Trophoblast cell (in vitro differentiated cells and primary cell): Measurements from ENCODE around the gene ZFYVE28.

ENCODE experiments used
- DNase-seq, 2 donors: peaks; one replicate each; pipeline ENCODE4 v3.0.0-alpha.2; 2016
- H2AFZ ChIP-seq: 2 replicates; pipeline ENCODE4 v1.6.1; 2013; ENCODE audit warnings: low read length, moderate library complexity, mild to moderate bottlenecking; ENCODE audit not compliant: insufficient read depth, poor library complexity
- H2AK5ac ChIP-seq: 2 replicates; pipeline ENCODE4 v1.6.1; 2013; ENCODE audit warnings: mild to moderate bottlenecking, low read length
- H2BK120ac ChIP-seq: 2 replicates; pipeline ENCODE4 v1.6.1; 2013; ENCODE audit warnings: low read length, mild to moderate bottlenecking, moderate library complexity; ENCODE audit not compliant: insufficient read depth, poor library complexity
- H2BK12ac ChIP-seq: 2 replicates; pipeline ENCODE4 v1.6.1; 2013; ENCODE audit warnings: mild to moderate bottlenecking, low read length, moderate library complexity
- H2BK5ac ChIP-seq: 2 replicates; pipeline ENCODE4 v1.6.1; 2013; ENCODE audit warnings: low read length, low read depth, moderate library complexity, mild to moderate bottlenecking; ENCODE audit not compliant: poor library complexity
- H3K14ac ChIP-seq: 2 replicates; pipeline ENCODE4 v1.6.1; 2013; ENCODE audit warnings: mild to moderate bottlenecking, low read length
- H3K18ac ChIP-seq: 2 replicates; pipeline ENCODE4 v1.6.1; 2013; ENCODE audit warnings: mild to moderate bottlenecking, low read length
- H3K23ac ChIP-seq: 2 replicates; pipeline ENCODE4 v1.6.1; 2013; ENCODE audit warnings: low read length
- H3K27ac ChIP-seq: 2 replicates; pipeline ENCODE4 v1.5.1; 2013; ENCODE audit warnings: low read depth, mild to moderate bottlenecking, inconsistent platforms, low read length, moderate library complexity
- H3K27me3 ChIP-seq: 2 replicates; pipeline ENCODE4 v1.6.1; 2013; ENCODE audit warnings: inconsistent platforms, mild to moderate bottlenecking, low read length, moderate library complexity; ENCODE audit not compliant: insufficient read depth
- H3K36me3 ChIP-seq, 2 experiments: 1 replicate in 1 of 2; 2 replicates in 1 of 2; pipeline ENCODE4 v1.6.1; 2013; ENCODE audit warnings: low read length in 2 of 2, mild to moderate bottlenecking in 2 of 2, moderate library complexity in 1 of 2; ENCODE audit not compliant: insufficient read depth in 2 of 2, control insufficient read depth in 1 of 2
- H3K4ac ChIP-seq: 2 replicates; pipeline ENCODE4 v1.6.1; 2013; ENCODE audit warnings: low read depth, mild to moderate bottlenecking, low read length, moderate library complexity
- H3K4me1 ChIP-seq, 2 experiments: 1 replicate in 1 of 2; 2 replicates in 1 of 2; pipeline ENCODE4 v1.6.1; 2013; ENCODE audit warnings: low read length in 2 of 2, mild to moderate bottlenecking in 2 of 2, moderate library complexity in 1 of 2; ENCODE audit not compliant: insufficient read depth in 2 of 2, control insufficient read depth in 1 of 2
- H3K4me2 ChIP-seq: 2 replicates; pipeline ENCODE4 v1.6.1; 2013; ENCODE audit warnings: inconsistent platforms, mild to moderate bottlenecking, low read length, moderate library complexity
- H3K4me3 ChIP-seq: 2 replicates; pipeline ENCODE4 v1.5.1; 2013; ENCODE audit warnings: mild to moderate bottlenecking, low read depth, low read length, inconsistent platforms
- H3K79me1 ChIP-seq: one replicate; pipeline ENCODE4 v1.6.1; 2013; ENCODE audit warnings: low read length
- H3K79me2 ChIP-seq: 2 replicates; pipeline ENCODE4 v1.6.1; 2013; ENCODE audit warnings: low read length, mild to moderate bottlenecking; ENCODE audit not compliant: control insufficient read depth, insufficient read depth, poor library complexity
- H3K9ac ChIP-seq: 2 replicates; pipeline ENCODE4 v1.6.1; 2013; ENCODE audit warnings: mild to moderate bottlenecking, low read length
- H3K9me3 ChIP-seq: 2 replicates; pipeline ENCODE4 v1.6.1; 2013; ENCODE audit warnings: low read depth, mild to moderate bottlenecking, control low read depth, inconsistent platforms, low read length; ENCODE audit not compliant: insufficient read depth
- H4K12ac ChIP-seq: 2 replicates; pipeline ENCODE4 v1.6.1; 2013; ENCODE audit warnings: low read depth, mild to moderate bottlenecking, low read length, moderate library complexity
- H4K8ac ChIP-seq: 2 replicates; pipeline ENCODE4 v1.6.1; 2013; ENCODE audit warnings: low read depth, mild to moderate bottlenecking, low read length, moderate library complexity
- H4K91ac ChIP-seq: one replicate; pipeline ENCODE4 v1.6.1; 2013; ENCODE audit warnings: low read depth, mild to moderate bottlenecking, low read length, moderate library complexity
- WGBS: extraction: QIAGEN DNeasy Blood & Tissue Kit; methylation state at CpG from one replicate; pipeline ENCODE4 v1.1.7; 2013; ENCODE audit warnings: missing lambda C conversion rate; ENCODE audit not compliant: insufficient read length, insufficient coverage; ENCODE audit errors: extremely low coverage; 5-methylcytosine and 5-hydroxymethylcytosine counted together

The ZFYVE28 gene

GRCh38 chr4:2303121-2303685, 115.2 kb downstream of the ZFYVE28 start:
- Histone ChIP-seq H2BK5ac (no peak overlapping the region), H2AFZ (no peak overlapping the region), H3K4ac (no peak overlapping the region), H4K8ac (no peak overlapping the region), H3K27me3 (no peaks in the 10 kb centered on the region), H3K18ac (no peak overlapping the region), H3K23ac (no peak overlapping the region), H3K79me1 (no peaks in the 10 kb centered on the region), H3K4me2 (no peak overlapping the region), H3K9me3 (peaks cover 20% of the 10 kb centered on the region), H3K9ac (no peak overlapping the region), H3K14ac (no peak overlapping the region), H2AK5ac (no peak overlapping the region), H4K91ac (no peak overlapping the region), H3K79me2 (no peaks in the 10 kb centered on the region), H3K36me3 (no peaks in the 10 kb centered on the region), H2BK12ac (no peak overlapping the region), H3K4me3 (no peak overlapping the region), H2BK120ac (no peak overlapping the region), H3K4me1 (no peaks in the 10 kb centered on the region), H3K27ac (no peak overlapping the region), H4K12ac (no peak overlapping the region)
- no CpG with 5 or more reads among the region's 19 CpGs for WGBS
- DNase-seq, result no peak

DNA sequence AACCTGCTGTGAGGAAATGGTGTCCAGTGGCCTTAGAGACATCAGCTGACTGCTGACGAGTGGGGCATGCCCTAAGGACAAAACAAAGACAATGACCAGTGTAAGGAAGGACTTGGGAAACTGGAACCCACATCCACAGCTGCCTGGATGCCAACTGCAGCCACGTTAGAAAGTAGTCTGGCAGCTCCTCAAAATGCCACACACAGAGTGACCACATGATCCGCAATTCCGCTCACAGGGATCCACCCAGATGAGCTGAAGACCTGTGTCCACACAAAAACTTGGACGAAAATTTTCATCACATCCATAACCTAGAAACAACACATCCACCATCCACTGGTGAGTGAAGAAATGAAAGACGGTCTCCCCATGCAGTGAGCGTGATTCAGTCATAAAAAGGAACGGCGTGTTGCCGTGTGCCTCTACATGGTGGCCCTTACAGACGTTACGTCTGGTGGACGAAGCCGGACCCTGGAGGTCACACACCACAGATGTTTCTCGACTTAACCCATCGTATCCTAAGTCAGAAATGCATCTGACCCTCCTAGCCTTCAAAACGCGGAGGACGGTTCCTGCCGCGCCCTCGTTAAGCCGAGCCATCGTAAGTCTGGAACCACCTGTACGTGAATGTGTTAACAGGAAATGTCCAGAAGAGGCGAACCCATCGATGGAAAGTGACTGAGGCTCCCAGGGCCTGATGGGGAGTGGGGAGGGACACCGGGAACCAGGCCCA, 115.9 kb downstream of the ZFYVE28 start:
- H2AFZ ChIP-seq, result no peak overlapping the region
- no peaks in the 10 kb centered on the region for H3K27me3 ChIP-seq
- no peaks in the 10 kb centered on the region for H3K4me1 ChIP-seq
- H3K79me1 ChIP-seq, result no peaks in the 10 kb centered on the region
- no peak overlapping the region for H3K4ac ChIP-seq
- no peak overlapping the region for H3K23ac ChIP-seq
- H3K9me3 ChIP-seq, result peaks cover 22% of the 10 kb centered on the region
- no peak overlapping the region for H3K4me3 ChIP-seq
- no peak overlapping the region for H4K91ac ChIP-seq
- H2BK12ac ChIP-seq, result no peak overlapping the region
- H3K18ac ChIP-seq, result no peak overlapping the region
- DNase-seq, result no peak
- H3K9ac ChIP-seq, result no peak overlapping the region
- no peak overlapping the region for H3K4me2 ChIP-seq
- no peaks in the 10 kb centered on the region for H3K79me2 ChIP-seq
- H3K27ac ChIP-seq, result no peak overlapping the region
- no peak overlapping the region for H3K14ac ChIP-seq
- H2BK5ac ChIP-seq, result no peak overlapping the region
- H2AK5ac ChIP-seq, result no peak overlapping the region
- no peak overlapping the region for H4K12ac ChIP-seq
- H4K8ac ChIP-seq, result no peak overlapping the region
- no peak overlapping the region for H2BK120ac ChIP-seq
- no CpG with 5 or more reads among the region's 28 CpGs for WGBS
- no peaks in the 10 kb centered on the region for H3K36me3 ChIP-seq

DNA sequence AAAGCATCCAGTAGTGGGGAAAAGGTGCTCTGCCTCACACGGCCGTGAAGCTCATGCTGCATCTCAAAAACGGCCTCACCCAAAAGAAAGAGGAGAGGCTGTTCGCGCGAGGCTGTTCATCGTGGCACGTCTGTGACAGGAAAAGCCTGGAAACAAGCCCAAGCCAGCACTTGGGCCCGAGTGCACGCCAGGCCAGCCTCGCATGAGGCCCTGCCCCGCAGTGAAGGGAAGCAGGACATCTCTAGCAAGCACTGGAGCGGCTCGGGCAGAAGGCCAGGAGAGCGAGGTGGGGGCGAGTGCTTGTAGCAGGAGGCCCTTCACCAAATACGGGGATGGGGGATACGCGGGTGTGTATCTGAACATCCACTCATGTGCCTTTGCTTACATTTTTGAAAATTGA, 116.6 kb downstream of the ZFYVE28 start:
- no peak overlapping the region for H4K8ac ChIP-seq
- no peaks in the 10 kb centered on the region for H3K27me3 ChIP-seq
- no peak overlapping the region for H3K4ac ChIP-seq
- no peaks in the 10 kb centered on the region for H3K79me2 ChIP-seq
- H3K27ac ChIP-seq, result no peak overlapping the region
- no peak overlapping the region for H3K9ac ChIP-seq
- no peak overlapping the region for H2AFZ ChIP-seq
- no CpG with 5 or more reads among the region's 19 CpGs for WGBS
- no peak overlapping the region for H3K4me2 ChIP-seq
- no peak overlapping the region for H4K12ac ChIP-seq
- H4K91ac ChIP-seq, result no peak overlapping the region
- H3K36me3 ChIP-seq, result no peaks in the 10 kb centered on the region
- H3K4me3 ChIP-seq, result no peak overlapping the region
- H2BK120ac ChIP-seq, result no peak overlapping the region
- H2BK5ac ChIP-seq, result no peak overlapping the region
- no peaks in the 10 kb centered on the region for H3K4me1 ChIP-seq
- no peak for DNase-seq
- H3K23ac ChIP-seq, result no peak overlapping the region
- no peak overlapping the region for H2AK5ac ChIP-seq
- no peak overlapping the region for H3K18ac ChIP-seq
- no peak overlapping the region for H3K14ac ChIP-seq
- H3K9me3 ChIP-seq, result peaks cover 21% of the 10 kb centered on the region
- H3K79me1 ChIP-seq, result no peaks in the 10 kb centered on the region
- no peak overlapping the region for H2BK12ac ChIP-seq

- WGBS, result no CpG with 5 or more reads among the region's 14 CpGs
- Histone ChIP-seq H2BK5ac (no peak overlapping the region), H3K36me3 (no peaks in the 10 kb centered on the region), H3K4ac (no peak overlapping the region), H3K23ac (no peak overlapping the region), H3K27me3 (no peaks in the 10 kb centered on the region), H4K12ac (no peak overlapping the region), H3K18ac (no peak overlapping the region), H3K4me3 (no peak overlapping the region), H2AK5ac (no peak overlapping the region), H3K4me1 (no peaks in the 10 kb centered on the region), H3K79me2 (no peaks in the 10 kb centered on the region), H2BK120ac (no peak overlapping the region), H4K91ac (no peak overlapping the region), H3K9me3 (peaks cover 20% of the 10 kb centered on the region), H3K14ac (no peak overlapping the region), H4K8ac (no peak overlapping the region), H3K79me1 (no peaks in the 10 kb centered on the region), H3K9ac (no peak overlapping the region), H3K4me2 (no peak overlapping the region), H3K27ac (no peak overlapping the region), H2AFZ (no peak overlapping the region), H2BK12ac (no peak overlapping the region)
- DNase-seq, result no peak
Observed at GRCh38 chr4:2301225-2301642, 117.2 kb downstream of the ZFYVE28 start.
